H1 (cell line): ENCODE data around the gene MLKL. TPM values are rescaled to one million over a fixed set of nuclear protein-coding genes. Genes with fewer than 3 reads are reported as not detected.

Experiments
- CEBPB ChIP-seq: IDR thresholded peaks from 2 replicates; pipeline ENCODE4 v1.6.1; 2012; ENCODE audit warnings: low read depth, low read length
- CHD7 ChIP-seq: fragments of 300-600 bp; sonication (generic); IDR thresholded peaks from 2 replicates; pipeline ENCODE4 v1.7.1; 2012; ENCODE audit warnings: low read length, moderate library complexity, mild to moderate bottlenecking, inconsistent platforms; ENCODE audit not compliant: insufficient replicate concordance
- HDAC6 ChIP-seq: IDR thresholded peaks from one replicate; pipeline ENCODE4 v1.7.1; 2012; ENCODE audit warnings: low read depth, mild to moderate bottlenecking, inconsistent platforms, low read length, moderate library complexity
- KDM5A ChIP-seq: fragments of 200-600 bp; IDR thresholded peaks from 2 replicates; pipeline ENCODE4 v1.7.1; 2012; ENCODE audit warnings: mild to moderate bottlenecking, low read length, inconsistent platforms, mixed read lengths
- RBBP5 ChIP-seq: IDR thresholded peaks from 2 replicates; pipeline ENCODE4 v1.7.1; 2012; ENCODE audit warnings: low read depth, mild to moderate bottlenecking, inconsistent platforms, low read length, moderate library complexity, borderline replicate concordance
- SAP30 ChIP-seq: fragments of 300-600 bp; sonication (generic); IDR thresholded peaks from 2 replicates; pipeline ENCODE4 v1.7.1; 2012; ENCODE audit warnings: low read length, moderate library complexity, mild to moderate bottlenecking, inconsistent platforms; ENCODE audit not compliant: insufficient read depth, insufficient replicate concordance
- SIX5 ChIP-seq: IDR thresholded peaks from 2 replicates; pipeline ENCODE4 v1.6.1; 2011; ENCODE audit warnings: mild to moderate bottlenecking, low read depth, low read length
- TEAD4 ChIP-seq: IDR thresholded peaks from 2 replicates; pipeline ENCODE4 v1.6.1; 2012; ENCODE audit warnings: low read depth, low read length, inconsistent platforms, mixed read lengths
- USF2 ChIP-seq: IDR thresholded peaks from 2 replicates; pipeline ENCODE4 v1.6.1; 2011; ENCODE audit warnings: low read length, improper control_type of control experiment
- polyA plus RNA-seq, 7 experiments: library from polyadenylated mRNA; depleted of rRNA in 3 of 7; stranded (reverse) in 5 of 7; unstranded in 2 of 7; fragments of >200 nt in 5 of 7; fragments of 200-250 nt in 2 of 7; gene quantifications; 1 replicate in 5 of 7; 2 replicates in 1 of 7; 4 replicates in 1 of 7; pipeline versions ENCODE4 v1.2.1 to v1.2.3, GENCODE V29; 2011 to 2013; ENCODE audit warnings: missing spikeins in 2 of 7, mixed read lengths in 2 of 7
- total RNA-seq: library from RNA; stranded (reverse); fragmentation: NEBNext Ultra II Directional; extraction: Animal tissue kit (Norgen Biotek cat#: 25700); gene quantifications from 2 replicates; pipeline ENCODE4 v1.2.1, GENCODE V29; 2021

MLKL gene
- total and polyA plus RNA-seq, 2 of the 8 experiments (the other 6 are each of a cell fraction or from before 2014, with no cell fraction given): 1.6 to 2.1 TPM

GRCh38 chr16:74625500-74626350 is 74.9 kb downstream of the MLKL start (continued):
- TF ChIP-seq CHD7 (no peak), CEBPB (no peak), SIX5 (no peak), TEAD4 (no peak), KDM5A (no peak), HDAC6 (no peak), USF2 (no peak), RBBP5 (no peak), SAP30 (no peak)
- TF ChIP-seq, all 59 proteins: peak for 0
